HG02973 (cell line): Measurements from ENCODE around the gene C9orf85.
"Not testable (repeated sequence)": the region's sequence is repeated elsewhere in the genome, so short reads cannot be mapped to it uniquely, and the experiment has no call there.

ENCODE experiments used
- ATAC-seq: cut with Tn5 transposase; IDR thresholded peaks from one replicate; pipeline ENCODE4 v1.9.1; 2021; ENCODE audit warnings: moderate library complexity; ENCODE audit not compliant: unreplicated experiment

Gene C9orf85

GRCh38 chr9:71911061-71911907, at the start of gene C9orf85, which contains the start of gene ABHD17B:
C9orf85 (plus strand) TSS chr9:71911639; CDS start chr9:71911735, 96 bp downstream.
ABHD17B (minus strand) TSS chr9:71911193; CDS start chr9:71875080, 36,113 bp downstream.
- ATAC-seq: peak; percentile 93

GRCh38 chr9:71863631-71864030, 47.8 kb upstream of the C9orf85 start:
- ATAC-seq: no peak

- ATAC-seq: no peak
Measured at GRCh38 chr9:71875345-71875744, 36.1 kb upstream of the C9orf85 start.

GRCh38 chr9:71876106-71876505, 35.3 kb upstream of the C9orf85 start:
- no peak for ATAC-seq

GRCh38 chr9:71876829-71877228, 34.6 kb upstream of the C9orf85 start:
- no peak for ATAC-seq

- no peak for ATAC-seq
Measured at GRCh38 chr9:71878327-71879274, 32.8 kb upstream of the C9orf85 start.

GRCh38 chr9:71879644-71880174, 31.7 kb upstream of the C9orf85 start:
- ATAC-seq: no peak

- no peak for ATAC-seq
Measured at GRCh38 chr9:71884005-71884404, 27.4 kb upstream of the C9orf85 start.

GRCh38 chr9:71885467-71885866, 26.0 kb upstream of the C9orf85 start:
- ATAC-seq: no peak

GRCh38 chr9:71886015-71886414, 25.4 kb upstream of the C9orf85 start:
- no peak for ATAC-seq

- no peak for ATAC-seq
Measured at GRCh38 chr9:71886541-71886940, 24.9 kb upstream of the C9orf85 start.

GRCh38 chr9:71887362-71887761, 24.1 kb upstream of the C9orf85 start:
- ATAC-seq: no peak

GRCh38 chr9:71890042-71890679, 21.3 kb upstream of the C9orf85 start:
- no peak for ATAC-seq

- no peak for ATAC-seq
Measured at GRCh38 chr9:71891557-71892189, 19.8 kb upstream of the C9orf85 start.

- ATAC-seq: no peak
Measured at GRCh38 chr9:71895117-71895516, 16.3 kb upstream of the C9orf85 start.

GRCh38 chr9:71895955-71896354, 15.5 kb upstream of the C9orf85 start:
- no peak for ATAC-seq

- no peak for ATAC-seq
Measured at GRCh38 chr9:71896761-71897160, 14.7 kb upstream of the C9orf85 start.

- peak; percentile 57 for ATAC-seq
Measured at GRCh38 chr9:71897577-71897976, 13.9 kb upstream of the C9orf85 start.

GRCh38 chr9:71898756-71899155, 12.7 kb upstream of the C9orf85 start:
- not testable (repeated sequence) for ATAC-seq
